ENCODE measurements around the gene C2CD2.

Gene C2CD2

DNA sequence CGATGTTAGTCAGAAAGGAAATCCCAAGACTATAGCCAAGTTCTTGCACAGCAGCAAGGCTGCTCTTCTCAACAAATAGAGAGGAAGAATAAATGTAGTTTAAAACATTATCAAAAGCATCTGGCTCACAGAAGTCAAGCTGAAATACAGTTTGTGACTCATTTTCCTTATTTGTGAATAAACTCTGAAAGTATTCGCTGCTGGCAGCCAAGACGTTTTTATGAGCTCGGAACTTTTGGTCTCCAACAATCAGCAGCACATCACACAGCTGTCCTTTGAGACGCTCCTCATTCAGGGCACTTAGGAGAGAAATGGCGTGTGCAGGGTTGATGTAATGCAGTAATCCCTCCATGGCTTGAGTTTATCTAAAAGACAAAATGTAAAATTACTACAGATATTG is 39.9 kb upstream of the C2CD2 start:
- TF ChIP-seq, protein P1, sequence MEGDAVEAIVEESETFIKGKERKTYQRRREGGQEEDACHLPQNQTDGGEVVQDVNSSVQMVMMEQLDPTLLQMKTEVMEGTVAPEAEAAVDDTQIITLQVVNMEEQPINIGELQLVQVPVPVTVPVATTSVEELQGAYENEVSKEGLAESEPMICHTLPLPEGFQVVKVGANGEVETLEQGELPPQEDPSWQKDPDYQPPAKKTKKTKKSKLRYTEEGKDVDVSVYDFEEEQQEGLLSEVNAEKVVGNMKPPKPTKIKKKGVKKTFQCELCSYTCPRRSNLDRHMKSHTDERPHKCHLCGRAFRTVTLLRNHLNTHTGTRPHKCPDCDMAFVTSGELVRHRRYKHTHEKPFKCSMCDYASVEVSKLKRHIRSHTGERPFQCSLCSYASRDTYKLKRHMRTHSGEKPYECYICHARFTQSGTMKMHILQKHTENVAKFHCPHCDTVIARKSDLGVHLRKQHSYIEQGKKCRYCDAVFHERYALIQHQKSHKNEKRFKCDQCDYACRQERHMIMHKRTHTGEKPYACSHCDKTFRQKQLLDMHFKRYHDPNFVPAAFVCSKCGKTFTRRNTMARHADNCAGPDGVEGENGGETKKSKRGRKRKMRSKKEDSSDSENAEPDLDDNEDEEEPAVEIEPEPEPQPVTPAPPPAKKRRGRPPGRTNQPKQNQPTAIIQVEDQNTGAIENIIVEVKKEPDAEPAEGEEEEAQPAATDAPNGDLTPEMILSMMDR (conservative IDR thresholded peaks at IDR 0.05; ENCODE audit: low read length): no peak
- DNase-seq (ENCODE audit: low read depth): peak; percentile 91

DNA sequence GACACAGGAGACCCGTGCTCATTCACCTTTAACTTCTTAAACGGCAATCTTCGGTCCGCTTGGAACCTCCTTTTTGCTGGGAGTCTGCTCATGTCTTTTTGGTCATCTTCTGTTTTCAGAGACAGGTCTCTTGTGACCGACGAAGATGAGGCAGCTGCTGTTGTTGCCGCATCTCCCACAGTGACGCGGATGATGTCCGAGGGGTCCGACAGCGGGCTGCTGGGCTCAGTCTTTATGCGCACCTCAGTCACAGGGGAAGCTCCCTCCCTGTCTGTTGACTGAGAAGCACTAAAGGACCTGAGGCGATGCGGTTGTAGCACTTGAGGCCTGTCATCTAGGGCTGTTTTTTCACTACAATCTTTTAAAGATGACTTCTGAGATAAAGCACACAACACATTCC is 38.8 kb upstream of the C2CD2 start:
- TF ChIP-seq, protein P1 (conservative IDR thresholded peaks at IDR 0.05; ENCODE audit: low read length): no peak
- no peak overlapping the region for H3K4me3 ChIP-seq (ENCODE audit: low read length)
- no peak for DNase-seq (ENCODE audit: low read depth)

More for the DNA sequence above, 39.9 kb upstream of the C2CD2 start:
- no peak overlapping the region for H3K4me3 ChIP-seq (ENCODE audit: low read length)

DNA sequence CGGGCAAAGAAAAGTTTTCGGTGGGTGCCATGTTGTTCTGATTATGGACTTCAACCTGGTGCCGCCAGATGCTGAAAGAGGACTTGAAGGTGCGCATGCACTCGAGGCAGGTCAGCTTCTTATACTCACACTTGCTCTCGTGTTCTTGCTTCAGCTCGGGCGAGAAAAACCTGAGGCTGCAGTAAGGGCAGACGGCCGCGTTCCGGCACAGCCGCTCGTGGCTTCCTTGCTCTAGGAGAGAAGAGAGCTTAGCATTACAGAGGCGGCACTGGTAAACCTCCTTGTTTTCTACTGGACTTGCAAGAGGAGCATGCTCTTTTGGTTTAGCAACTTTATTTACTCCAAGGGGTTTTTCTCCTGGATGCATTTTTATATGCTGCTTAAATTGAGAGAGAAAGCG is 37.8 kb upstream of the C2CD2 start:
- TF ChIP-seq, protein P1 (conservative IDR thresholded peaks at IDR 0.05; ENCODE audit: low read length): no peak
- H3K4me3 ChIP-seq (ENCODE audit: low read length): no peak overlapping the region
- no peak for DNase-seq (ENCODE audit: low read depth)

DNA sequence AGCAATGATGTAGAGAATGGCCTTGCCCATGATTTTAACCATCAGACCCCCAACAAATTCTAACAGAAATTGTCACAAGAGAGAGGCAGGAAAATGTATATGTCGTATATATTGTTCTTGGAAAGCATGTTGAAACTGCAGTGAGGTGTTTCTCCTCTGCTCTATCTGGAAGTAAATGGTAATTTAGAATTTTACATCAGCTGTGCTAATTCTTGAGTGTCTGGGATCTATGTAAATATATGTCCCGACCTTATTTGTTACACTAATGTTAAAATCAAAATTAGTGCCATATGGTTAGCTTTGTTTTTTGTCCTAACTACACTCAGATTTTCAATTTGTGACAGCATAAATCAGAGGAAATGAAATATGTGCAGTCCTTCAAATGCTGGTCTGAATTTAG is 35.9 kb upstream of the C2CD2 start:
- TF ChIP-seq, protein P1 (conservative IDR thresholded peaks at IDR 0.05; ENCODE audit: low read length): no peak
- DNase-seq (ENCODE audit: low read depth): no peak
- H3K4me3 ChIP-seq (ENCODE audit: low read length): no peak overlapping the region

DNA sequence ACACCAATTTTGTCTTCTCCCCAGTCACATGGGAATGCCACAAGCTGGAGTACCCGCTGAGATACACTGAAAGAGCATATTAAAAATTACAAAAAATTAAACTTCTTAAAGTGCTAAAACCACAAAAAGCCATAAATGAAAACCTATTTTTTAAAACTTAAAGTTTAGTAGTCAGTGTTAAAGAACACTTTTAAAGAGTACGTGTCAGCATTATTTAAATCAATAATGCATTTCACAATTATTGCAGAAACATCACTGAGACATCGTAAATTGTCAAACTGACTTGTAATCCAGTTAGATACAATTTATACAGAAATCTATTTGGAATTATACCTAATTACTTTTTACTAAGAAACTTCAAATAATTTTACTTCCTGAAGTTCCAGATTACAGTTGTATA is 33.5 kb upstream of the C2CD2 start:
- no peak for DNase-seq (ENCODE audit: low read depth)
- TF ChIP-seq, protein P1 (conservative IDR thresholded peaks at IDR 0.05; ENCODE audit: low read length): no peak
- no peak overlapping the region for H3K4me3 ChIP-seq (ENCODE audit: low read length)

DNA sequence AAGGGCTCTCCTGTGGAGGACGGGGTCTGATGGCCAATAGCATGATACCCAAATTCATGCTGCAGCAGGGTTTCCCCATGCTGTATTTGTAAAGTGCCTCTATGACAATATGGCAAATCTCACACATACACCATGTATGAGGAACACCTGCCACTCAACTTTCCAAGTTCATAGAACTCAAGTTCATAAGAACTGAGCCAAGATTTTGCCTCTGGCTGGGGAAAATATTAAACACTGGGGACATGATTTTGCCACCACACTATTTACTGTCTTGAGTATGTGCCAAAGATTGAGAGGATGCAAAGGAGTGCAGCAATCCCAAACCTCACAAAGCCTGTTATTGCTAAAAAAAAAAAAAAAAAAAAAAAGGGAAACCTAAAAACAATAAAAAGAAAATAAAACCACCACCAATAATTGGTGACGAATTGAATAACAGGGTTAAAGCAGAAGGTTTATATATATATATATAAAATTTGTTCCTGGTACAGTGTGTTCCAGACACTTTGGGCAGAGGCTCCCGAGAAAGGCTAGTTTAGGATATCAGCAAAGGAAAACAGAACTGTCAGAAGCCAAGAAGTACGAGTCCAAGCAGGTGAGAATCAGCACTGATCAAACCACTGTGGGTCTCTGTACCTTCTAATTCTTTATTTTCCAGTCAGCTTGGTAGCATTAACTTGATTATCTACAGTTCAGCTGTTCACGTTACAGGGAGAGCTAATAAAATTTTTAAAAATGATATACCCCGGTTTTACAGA is 32.0 kb upstream of the C2CD2 start:
- no peak overlapping the region for H3K4me3 ChIP-seq (ENCODE audit: low read length)
- no peak for DNase-seq (ENCODE audit: low read depth)
- TF ChIP-seq, protein P1 (conservative IDR thresholded peaks at IDR 0.05; ENCODE audit: low read length): no peak

DNA sequence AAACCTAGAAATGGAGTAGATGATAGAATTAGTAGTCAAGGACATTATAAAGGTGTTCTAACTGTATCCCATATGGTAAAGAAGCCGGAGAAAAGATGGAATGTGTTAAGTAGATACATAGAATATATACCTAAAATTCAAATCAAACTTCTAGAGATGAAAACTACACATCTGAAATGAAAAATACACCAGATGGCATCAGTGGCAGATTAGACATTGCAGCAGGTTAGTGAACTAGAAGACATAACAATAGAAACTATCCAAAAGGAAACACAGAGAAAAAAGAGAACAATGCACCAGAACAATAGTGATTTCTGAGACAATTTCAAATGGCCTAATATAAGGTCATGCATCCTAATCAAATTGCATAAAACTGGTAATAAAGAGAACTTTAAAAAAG is 29.4 kb upstream of the C2CD2 start:
- DNase-seq (ENCODE audit: low read depth): no peak
- no peak overlapping the region for H3K4me3 ChIP-seq (ENCODE audit: low read length)
- TF ChIP-seq, protein P1 (conservative IDR thresholded peaks at IDR 0.05; ENCODE audit: low read length): no peak

Measured in AG10803 (cell line).